ENCODE measurements around the gene CDH4.

DNA sequence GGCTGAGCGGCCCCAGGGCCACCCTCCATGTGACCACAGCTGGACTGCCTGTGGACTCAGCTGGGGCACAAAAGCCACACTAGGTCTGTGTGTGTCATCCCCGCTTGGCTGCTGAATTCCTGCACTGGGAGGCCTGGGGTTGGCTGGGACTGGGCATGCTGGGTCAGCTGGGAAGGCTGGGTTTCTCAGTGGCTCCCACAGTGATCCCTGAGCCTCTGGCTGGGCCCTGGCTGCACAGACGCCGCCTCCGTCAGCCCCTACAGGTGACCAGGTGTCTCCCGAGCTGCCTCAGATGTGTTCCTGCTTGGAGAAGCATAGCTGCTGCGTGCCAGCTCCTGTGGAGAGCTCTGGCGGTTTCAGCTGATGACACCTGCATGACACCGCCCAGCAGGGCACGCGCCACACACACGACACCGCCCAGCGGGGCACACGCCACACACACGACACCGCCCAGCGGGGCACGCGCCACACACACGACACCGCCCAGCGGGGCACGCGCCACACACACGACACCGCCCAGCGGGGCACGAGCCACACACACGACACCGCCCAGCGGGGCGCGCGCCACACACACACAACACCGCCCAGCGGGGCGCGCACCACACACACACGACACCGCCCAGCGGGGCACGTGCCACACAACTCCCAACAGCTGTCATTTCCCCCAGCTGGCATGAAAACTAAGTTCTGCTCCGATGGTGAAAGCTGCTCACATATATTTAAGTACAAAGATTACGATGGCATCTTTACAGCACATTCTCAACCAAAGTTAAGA lies 724.8 kb downstream of the CDH4 start:
- TF ChIP-seq, protein P1, sequence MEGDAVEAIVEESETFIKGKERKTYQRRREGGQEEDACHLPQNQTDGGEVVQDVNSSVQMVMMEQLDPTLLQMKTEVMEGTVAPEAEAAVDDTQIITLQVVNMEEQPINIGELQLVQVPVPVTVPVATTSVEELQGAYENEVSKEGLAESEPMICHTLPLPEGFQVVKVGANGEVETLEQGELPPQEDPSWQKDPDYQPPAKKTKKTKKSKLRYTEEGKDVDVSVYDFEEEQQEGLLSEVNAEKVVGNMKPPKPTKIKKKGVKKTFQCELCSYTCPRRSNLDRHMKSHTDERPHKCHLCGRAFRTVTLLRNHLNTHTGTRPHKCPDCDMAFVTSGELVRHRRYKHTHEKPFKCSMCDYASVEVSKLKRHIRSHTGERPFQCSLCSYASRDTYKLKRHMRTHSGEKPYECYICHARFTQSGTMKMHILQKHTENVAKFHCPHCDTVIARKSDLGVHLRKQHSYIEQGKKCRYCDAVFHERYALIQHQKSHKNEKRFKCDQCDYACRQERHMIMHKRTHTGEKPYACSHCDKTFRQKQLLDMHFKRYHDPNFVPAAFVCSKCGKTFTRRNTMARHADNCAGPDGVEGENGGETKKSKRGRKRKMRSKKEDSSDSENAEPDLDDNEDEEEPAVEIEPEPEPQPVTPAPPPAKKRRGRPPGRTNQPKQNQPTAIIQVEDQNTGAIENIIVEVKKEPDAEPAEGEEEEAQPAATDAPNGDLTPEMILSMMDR (IDR thresholded peaks at IDR 0.05) = no peak
- no peak for TF ChIP-seq POLR2A (IDR thresholded peaks at IDR 0.05)
